DMS79 (cell line): ENCODE results near the gene PCDHB1.
A peak's percentile ranks its signal among the peaks of the same experiment; 100 is the strongest.
"Not testable (repeated sequence)": the region's sequence is repeated elsewhere in the genome, so short reads cannot be mapped to it uniquely, and the experiment has no call there.

ENCODE experiments used
- DNase-seq: peaks from one replicate; lab custom pipeline; 2025; lab: John Stamatoyannopoulos, UW

Gene PCDHB1

GRCh38 chr5:141077826-141078225 lies 26.7 kb downstream of the PCDHB1 start:
- no peak for DNase-seq

- DNase-seq, result no peak
Measured at GRCh38 chr5:141082228-141082627, 31.1 kb downstream of the PCDHB1 start.

- peak; percentile 47 for DNase-seq
Measured at GRCh38 chr5:141084487-141084989, 33.4 kb downstream of the PCDHB1 start.

GRCh38 chr5:141094481-141095262 lies 43.5 kb downstream of the PCDHB1 start, which contains the start of gene PCDHB2:
TSS of gene PCDHB2 (plus strand) at chr5:141094615. CDS start at chr5:141094791, 176 bp downstream.
- DNase-seq, result no peak

GRCh38 chr5:141095263-141095641 lies 44.1 kb downstream of the PCDHB1 start:
- DNase-seq, result no peak

- DNase-seq, result not testable (repeated sequence)
Measured at GRCh38 chr5:141096181-141096580, 45.0 kb downstream of the PCDHB1 start.

- not testable (repeated sequence) for DNase-seq
Measured at GRCh38 chr5:141096586-141096985, 45.4 kb downstream of the PCDHB1 start.

- no peak for DNase-seq
Measured at GRCh38 chr5:141100243-141100805, 49.1 kb downstream of the PCDHB1 start, which contains the start of gene PCDHB3. TSS of gene PCDHB3 (plus strand) at chr5:141100473. CDS start at chr5:141100650, 177 bp downstream.

- DNase-seq, result no peak
Measured at GRCh38 chr5:141101059-141101458, 49.9 kb downstream of the PCDHB1 start.

GRCh38 chr5:141102070-141102469 lies 50.9 kb downstream of the PCDHB1 start:
- DNase-seq, result not testable (repeated sequence)

- DNase-seq, result not testable (repeated sequence)
Measured at GRCh38 chr5:141102471-141102870, 51.3 kb downstream of the PCDHB1 start.

- DNase-seq, result no peak
Measured at GRCh38 chr5:141105350-141105749, 54.2 kb downstream of the PCDHB1 start.
